Measurements from ENCODE around the gene FLCN. TPM values are rescaled to one million over a fixed set of nuclear protein-coding genes. Genes with fewer than 3 reads are reported as not detected.

The FLCN gene
- polyA plus RNA-seq, 1 donor from 2014 or later = 34.0 TPM

DNA sequence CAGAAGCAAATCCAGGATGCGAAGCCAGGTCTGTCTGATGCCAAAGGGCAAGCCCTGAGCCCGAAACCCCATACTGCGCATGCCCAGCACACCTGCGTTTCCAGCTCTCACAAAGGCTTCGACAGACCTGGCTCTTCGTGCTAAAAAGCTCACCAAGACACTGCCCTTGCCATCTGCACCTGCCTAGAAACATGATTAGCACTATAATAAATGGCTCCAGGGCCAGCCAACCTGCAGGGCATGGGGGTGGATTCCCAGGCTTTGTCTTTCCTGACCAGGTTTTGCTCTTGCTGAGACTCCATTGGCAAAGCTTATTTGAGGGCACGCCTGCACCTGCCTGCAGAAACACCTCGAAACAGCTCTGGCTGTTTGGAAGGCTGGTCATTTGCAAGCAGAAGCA lies 16.4 kb downstream of the FLCN start:
- no peak overlapping the region for H3K9ac ChIP-seq (ENCODE audit: low read length)
- H3K79me2 ChIP-seq (replicated peaks; ENCODE audit: insufficient read depth, low read length) = no peaks in the 10 kb centered on the region
- H4K20me1 ChIP-seq (ENCODE audit: insufficient read depth) = no peaks in the 10 kb centered on the region
- no peak for TF ChIP-seq EZH2 (IDR thresholded peaks at IDR 0.05; ENCODE audit: borderline replicate concordance, insufficient read depth, low read length, poor library complexity, severe bottlenecking)
- no peak for TF ChIP-seq EP300 (conservative IDR thresholded peaks at IDR 0.05; ENCODE audit: poor library complexity, severe bottlenecking)
- no peak for TF ChIP-seq SMC3 (conservative IDR thresholded peaks at IDR 0.05; ENCODE audit: poor library complexity)
- TF ChIP-seq CTCF (IDR thresholded peaks at IDR 0.05; ENCODE audit: poor library complexity, severe bottlenecking) = no peak
- no peak for TF ChIP-seq RAD21 (conservative IDR thresholded peaks at IDR 0.05)
- no peak for TF ChIP-seq POLR2AphosphoS5 (IDR thresholded peaks at IDR 0.05)
- no peak for TF ChIP-seq MXI1 (conservative IDR thresholded peaks at IDR 0.05; ENCODE audit: poor library complexity, severe bottlenecking)
- TF ChIP-seq, protein P1, sequence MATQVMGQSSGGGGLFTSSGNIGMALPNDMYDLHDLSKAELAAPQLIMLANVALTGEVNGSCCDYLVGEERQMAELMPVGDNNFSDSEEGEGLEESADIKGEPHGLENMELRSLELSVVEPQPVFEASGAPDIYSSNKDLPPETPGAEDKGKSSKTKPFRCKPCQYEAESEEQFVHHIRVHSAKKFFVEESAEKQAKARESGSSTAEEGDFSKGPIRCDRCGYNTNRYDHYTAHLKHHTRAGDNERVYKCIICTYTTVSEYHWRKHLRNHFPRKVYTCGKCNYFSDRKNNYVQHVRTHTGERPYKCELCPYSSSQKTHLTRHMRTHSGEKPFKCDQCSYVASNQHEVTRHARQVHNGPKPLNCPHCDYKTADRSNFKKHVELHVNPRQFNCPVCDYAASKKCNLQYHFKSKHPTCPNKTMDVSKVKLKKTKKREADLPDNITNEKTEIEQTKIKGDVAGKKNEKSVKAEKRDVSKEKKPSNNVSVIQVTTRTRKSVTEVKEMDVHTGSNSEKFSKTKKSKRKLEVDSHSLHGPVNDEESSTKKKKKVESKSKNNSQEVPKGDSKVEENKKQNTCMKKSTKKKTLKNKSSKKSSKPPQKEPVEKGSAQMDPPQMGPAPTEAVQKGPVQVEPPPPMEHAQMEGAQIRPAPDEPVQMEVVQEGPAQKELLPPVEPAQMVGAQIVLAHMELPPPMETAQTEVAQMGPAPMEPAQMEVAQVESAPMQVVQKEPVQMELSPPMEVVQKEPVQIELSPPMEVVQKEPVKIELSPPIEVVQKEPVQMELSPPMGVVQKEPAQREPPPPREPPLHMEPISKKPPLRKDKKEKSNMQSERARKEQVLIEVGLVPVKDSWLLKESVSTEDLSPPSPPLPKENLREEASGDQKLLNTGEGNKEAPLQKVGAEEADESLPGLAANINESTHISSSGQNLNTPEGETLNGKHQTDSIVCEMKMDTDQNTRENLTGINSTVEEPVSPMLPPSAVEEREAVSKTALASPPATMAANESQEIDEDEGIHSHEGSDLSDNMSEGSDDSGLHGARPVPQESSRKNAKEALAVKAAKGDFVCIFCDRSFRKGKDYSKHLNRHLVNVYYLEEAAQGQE (IDR thresholded peaks at IDR 0.05; ENCODE audit: borderline replicate concordance) = no peak
- TF ChIP-seq TAF1 (IDR thresholded peaks at IDR 0.05; ENCODE audit: low read depth) = no peak
- no peaks in the 10 kb centered on the region for H3F3A ChIP-seq (ENCODE audit: insufficient read depth, low read length, poor library complexity, severe bottlenecking)
- H3K4me3 ChIP-seq (ENCODE audit: low read length) = no peak overlapping the region
- H3K27me3 ChIP-seq (ENCODE audit: insufficient read depth, low read depth, low read length) = no peaks in the 10 kb centered on the region
- no peak overlapping the region for H2AFZ ChIP-seq (ENCODE audit: low read depth, low read length)
- H3K4me2 ChIP-seq (ENCODE audit: low read length) = no peak overlapping the region
- no peak overlapping the region for H3K27ac ChIP-seq (ENCODE audit: low read length)
- H3K9me2 ChIP-seq (ENCODE audit: insufficient read depth, low read length) = no peaks in the 10 kb centered on the region
- no peaks in the 10 kb centered on the region for H3K9me3 ChIP-seq (ENCODE audit: low read length)
- H3K36me3 ChIP-seq (ENCODE audit: insufficient read depth, low read length) = no peaks in the 10 kb centered on the region

DNA sequence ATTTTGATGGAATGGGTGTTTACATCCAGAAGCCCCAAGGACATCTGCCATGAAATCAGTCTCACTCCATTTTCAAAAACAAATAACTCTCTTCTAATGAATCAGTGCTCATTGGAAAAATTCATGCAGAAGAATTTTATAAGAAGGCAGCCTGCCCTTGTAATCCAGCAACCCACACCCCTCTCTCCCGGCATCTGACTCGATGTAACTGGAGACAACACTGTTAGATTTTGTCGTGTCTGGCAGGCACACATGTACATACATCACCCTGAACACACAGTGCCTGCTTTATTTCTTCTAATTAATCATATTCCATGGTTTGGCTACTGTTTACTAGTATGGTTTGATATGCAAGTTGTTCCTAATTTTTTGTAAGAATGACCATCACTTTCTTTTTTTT lies 19.0 kb downstream of the FLCN start:
- Histone ChIP-seq H3K27me3 (ENCODE audit: insufficient read depth, low read depth, low read length) (no peaks in the 10 kb centered on the region), H2AFZ (ENCODE audit: low read depth, low read length) (no peak overlapping the region), H3F3A (ENCODE audit: insufficient read depth, low read length, poor library complexity, severe bottlenecking) (no peaks in the 10 kb centered on the region), H3K9me2 (ENCODE audit: insufficient read depth, low read length) (no peaks in the 10 kb centered on the region), H3K36me3 (ENCODE audit: insufficient read depth, low read length) (no peaks in the 10 kb centered on the region), H3K79me2 (replicated peaks; ENCODE audit: insufficient read depth, low read length) (no peaks in the 10 kb centered on the region), H3K4me2 (ENCODE audit: low read length) (no peak overlapping the region), H3K9ac (ENCODE audit: low read length) (no peak overlapping the region), H3K4me3 (ENCODE audit: low read length) (no peak overlapping the region), H3K9me3 (ENCODE audit: low read length) (no peaks in the 10 kb centered on the region), H4K20me1 (ENCODE audit: insufficient read depth) (no peaks in the 10 kb centered on the region), H3K27ac (ENCODE audit: low read length) (no peak overlapping the region)
- TF ChIP-seq POLR2AphosphoS5 (IDR thresholded peaks at IDR 0.05) = no peak
- TF ChIP-seq EZH2 (IDR thresholded peaks at IDR 0.05; ENCODE audit: borderline replicate concordance, insufficient read depth, low read length, poor library complexity, severe bottlenecking) = no peak
- TF ChIP-seq, protein P1 (IDR thresholded peaks at IDR 0.05; ENCODE audit: borderline replicate concordance) = no peak
- no peak for TF ChIP-seq MXI1 (conservative IDR thresholded peaks at IDR 0.05; ENCODE audit: poor library complexity, severe bottlenecking)
- no peak for TF ChIP-seq RAD21 (conservative IDR thresholded peaks at IDR 0.05)
- TF ChIP-seq CTCF (IDR thresholded peaks at IDR 0.05; ENCODE audit: poor library complexity, severe bottlenecking) = no peak
- no peak for TF ChIP-seq SMC3 (conservative IDR thresholded peaks at IDR 0.05; ENCODE audit: poor library complexity)
- no peak for TF ChIP-seq TAF1 (IDR thresholded peaks at IDR 0.05; ENCODE audit: low read depth)
- no peak for TF ChIP-seq EP300 (conservative IDR thresholded peaks at IDR 0.05; ENCODE audit: poor library complexity, severe bottlenecking)

All from neural cell (in vitro differentiated cells).